Body of pancreas (tissue), 4 donors: ENCODE data around the gene FAM83E. TPM values are rescaled to one million over a fixed set of nuclear protein-coding genes. Genes with fewer than 3 reads are reported as not detected.

Source experiments
- ATAC-seq: fragments of 150-250 bp; one replicate; pipeline ENCODE4 v1.9.1; 2016
- DNase-seq, 4 donors: peaks; one replicate each; pipeline ENCODE4 v3.0.0-alpha.2; 2019
- H3K27ac ChIP-seq, 4 donors: fragments of 200-600 bp; sonication (generic); 1 replicate in 3 of 4; 2 replicates in 1 of 4; pipeline versions ENCODE4 v1.5.1 to v1.6.1; 2016 to 2019; ENCODE audit warnings: mild to moderate bottlenecking in 1 of 4, mixed read lengths in 1 of 4, moderate library complexity in 1 of 4
- H3K27me3 ChIP-seq, 2 donors: fragments of 200-600 bp; sonication (generic); one replicate each; pipeline ENCODE4 v1.6.0; 2016; ENCODE audit warnings: mild to moderate bottlenecking in 1 of 2
- H3K36me3 ChIP-seq, 2 donors: fragments of 200-600 bp; sonication (generic); replicated peaks in 1 of 2; 2 replicates each; pipeline ENCODE4 v1.5.1; 2016; ENCODE audit warnings: low read depth in 2 of 2; ENCODE audit not compliant: insufficient read depth in 1 of 2
- H3K4me1 ChIP-seq: fragments of 200-600 bp; sonication (generic); one replicate; pipeline ENCODE4 v1.6.0; 2016
- H3K4me3 ChIP-seq, 2 donors: fragments of 200-600 bp; sonication (generic); 1 replicate in 1 of 2; 2 replicates in 1 of 2; pipeline ENCODE4 v1.5.1; 2016 to 2019
- H3K9me3 ChIP-seq, 3 donors: fragments of 200-600 bp; sonication (generic); 1 replicate in 2 of 3; 2 replicates in 1 of 3; pipeline ENCODE4 v1.5.1; 2016
- CTCF ChIP-seq, 7 experiments: fragments of 450-650 bp in 4 of 7; fragments of 200-600 bp in 3 of 7; sonication (generic) in 3 of 7; IDR thresholded peaks; one replicate each; pipeline ENCODE4 v1.5.1; 2016 to 2019; ENCODE audit warnings: antibody characterized with exemption in 7 of 7
- POLR2A ChIP-seq, 3 donors: fragments of 450-650 bp; IDR thresholded peaks; one replicate each; pipeline ENCODE4 v1.6.1; 2016; ENCODE audit warnings: antibody characterized with exemption in 3 of 3, mild to moderate bottlenecking in 2 of 3
- WGBS, 2 donors: methylation state at CpG; one replicate each; pipeline ENCODE4 v1.1.5; 2017; 5-methylcytosine and 5-hydroxymethylcytosine counted together
- intact Hi-C: fragments of 100-400 bp; cut with DNase I; formaldehyde crosslinking; loops from one replicate; pipeline ENCODE4 v1.15.1; 2023
- total RNA-seq, 2 donors: library from RNA; depleted of rRNA; stranded (reverse); fragments of >200 nt; gene quantifications; one replicate each; pipeline ENCODE4 v1.1.0, GENCODE V29; 2016

FAM83E gene
- total RNA-seq, 2 donors from 2014 or later: 0.33 to 4.2 TPM

DNA sequence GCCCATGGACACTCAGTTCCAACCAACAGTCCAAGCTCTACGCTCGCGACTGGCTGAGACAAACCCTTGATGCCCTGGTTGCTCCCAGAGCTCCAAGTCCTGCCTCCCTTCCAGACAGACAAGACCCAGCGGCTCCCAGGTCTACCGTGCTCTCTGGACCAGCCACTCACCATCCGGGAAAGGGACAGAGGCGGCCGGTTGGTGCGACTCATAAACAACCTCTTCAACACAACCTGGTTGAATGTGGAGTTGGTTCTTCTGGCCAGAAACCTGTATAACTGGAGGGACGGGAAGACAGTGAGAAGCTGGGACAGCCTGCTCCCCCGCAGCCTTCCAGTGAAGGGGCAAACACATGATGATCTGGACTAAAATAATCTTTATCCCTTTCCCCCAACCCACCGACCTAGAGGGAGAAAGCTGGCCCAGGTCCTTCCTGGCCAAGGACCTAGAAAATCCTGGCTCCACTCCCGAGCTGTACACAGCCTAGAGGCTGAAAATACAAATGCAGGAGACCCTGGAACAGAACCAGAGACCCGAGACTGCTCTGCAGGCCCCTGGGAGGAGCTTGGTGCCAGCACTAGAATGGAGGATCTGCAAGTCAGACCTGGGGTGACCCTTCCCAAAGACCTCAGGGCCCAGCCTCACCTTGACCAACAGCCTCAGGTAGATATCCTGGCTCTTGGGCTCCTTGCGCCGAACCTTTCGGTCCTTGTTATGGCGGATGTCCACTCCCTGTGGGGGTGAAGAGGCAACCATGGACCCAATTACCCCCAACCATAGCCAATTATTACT lies 2.5 kb upstream of the FAM83E start:
- DNase-seq (peak in 1 of 4 donors; percentile 41), ATAC-seq (no peak)
- no peaks in the 10 kb centered on the region for H3K9me3 ChIP-seq
- TF ChIP-seq CTCF (IDR thresholded peaks at IDR 0.05): no peak
- no peak for TF ChIP-seq POLR2A (IDR thresholded peaks at IDR 0.05)
- H3K27ac ChIP-seq: peak overlapping the region in 2 of 4 donors; percentile 5 to 94
- intact Hi-C loops: no loop called here
- 42 to 52% methylated on average over 6 to 18 of the region's 18 CpGs for WGBS, 2 donors
- peaks cover 37% of the 10 kb centered on the region for H3K4me1 ChIP-seq
- H3K27me3 ChIP-seq: no peaks in the 10 kb centered on the region
- H3K4me3 ChIP-seq: no peak overlapping the region
- H3K36me3 ChIP-seq: peaks cover 12 to 16% of the 10 kb centered on the region in 2 donors

DNA sequence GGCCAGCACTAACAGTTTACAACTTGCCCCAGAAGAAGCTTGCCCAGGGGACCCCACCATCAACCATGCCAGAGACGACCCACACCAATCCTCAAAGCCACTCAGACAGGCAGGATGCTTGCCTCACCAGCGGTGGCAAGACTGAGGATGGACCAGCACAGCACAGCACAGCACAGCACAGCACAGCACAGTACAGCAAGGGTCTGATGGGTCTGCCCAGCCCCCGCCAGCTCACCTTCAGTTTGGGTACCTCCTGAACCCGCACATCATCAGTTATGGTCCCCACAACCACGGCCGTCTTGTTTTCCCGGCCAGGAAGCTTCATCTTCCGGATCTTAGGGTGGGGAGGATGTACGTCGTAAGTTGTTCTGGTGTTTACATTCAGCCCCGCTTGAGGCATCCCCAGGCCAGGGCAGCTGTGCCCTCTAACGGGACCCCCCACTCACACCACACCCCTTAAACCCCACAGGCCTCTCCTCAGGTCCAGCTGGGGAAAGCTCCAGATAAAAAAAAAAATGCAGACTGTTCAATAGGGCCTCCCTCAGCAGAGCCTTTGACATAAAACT lies 1.7 kb upstream of the FAM83E start:
- 57 to 72% methylated on average over 8 to 12 of the region's 12 CpGs for WGBS, 2 donors
- no peak for ATAC-seq
- H3K4me1 ChIP-seq: peaks cover 37% of the 10 kb centered on the region
- no peaks in the 10 kb centered on the region for H3K27me3 ChIP-seq
- no peak overlapping the region for H3K4me3 ChIP-seq
- H3K9me3 ChIP-seq: no peaks in the 10 kb centered on the region
- peak overlapping the region in 1 of 4 donors; percentile 94 for H3K27ac ChIP-seq
- intact Hi-C loops: no loop called here
- TF ChIP-seq CTCF (IDR thresholded peaks at IDR 0.05) (no peak), POLR2A (IDR thresholded peaks at IDR 0.05) (no peak)
- DNase-seq: no peak
- peaks cover 12 to 16% of the 10 kb centered on the region in 2 donors for H3K36me3 ChIP-seq

- Histone ChIP-seq H3K4me3 (no peak overlapping the region), H3K27ac (peak overlapping the region in 1 of 4 donors; percentile 25), H3K27me3 (no peaks in the 10 kb centered on the region), H3K4me1 (peaks cover 37% of the 10 kb centered on the region), H3K9me3 (no peaks in the 10 kb centered on the region), H3K36me3 (peaks cover 12 to 16% of the 10 kb centered on the region in 2 donors)
- DNase-seq: no peak
- intact Hi-C loops: no loop called here
- TF ChIP-seq POLR2A (IDR thresholded peaks at IDR 0.05): no peak
- TF ChIP-seq CTCF (IDR thresholded peaks at IDR 0.05): no peak
- no peak for ATAC-seq
- WGBS, 2 donors: 84 to 90% methylated on average over 10 to 16 of the region's 16 CpGs
Observed at GRCh38 chr19:48616041-48616436, 1.2 kb upstream of the FAM83E start.

DNA sequence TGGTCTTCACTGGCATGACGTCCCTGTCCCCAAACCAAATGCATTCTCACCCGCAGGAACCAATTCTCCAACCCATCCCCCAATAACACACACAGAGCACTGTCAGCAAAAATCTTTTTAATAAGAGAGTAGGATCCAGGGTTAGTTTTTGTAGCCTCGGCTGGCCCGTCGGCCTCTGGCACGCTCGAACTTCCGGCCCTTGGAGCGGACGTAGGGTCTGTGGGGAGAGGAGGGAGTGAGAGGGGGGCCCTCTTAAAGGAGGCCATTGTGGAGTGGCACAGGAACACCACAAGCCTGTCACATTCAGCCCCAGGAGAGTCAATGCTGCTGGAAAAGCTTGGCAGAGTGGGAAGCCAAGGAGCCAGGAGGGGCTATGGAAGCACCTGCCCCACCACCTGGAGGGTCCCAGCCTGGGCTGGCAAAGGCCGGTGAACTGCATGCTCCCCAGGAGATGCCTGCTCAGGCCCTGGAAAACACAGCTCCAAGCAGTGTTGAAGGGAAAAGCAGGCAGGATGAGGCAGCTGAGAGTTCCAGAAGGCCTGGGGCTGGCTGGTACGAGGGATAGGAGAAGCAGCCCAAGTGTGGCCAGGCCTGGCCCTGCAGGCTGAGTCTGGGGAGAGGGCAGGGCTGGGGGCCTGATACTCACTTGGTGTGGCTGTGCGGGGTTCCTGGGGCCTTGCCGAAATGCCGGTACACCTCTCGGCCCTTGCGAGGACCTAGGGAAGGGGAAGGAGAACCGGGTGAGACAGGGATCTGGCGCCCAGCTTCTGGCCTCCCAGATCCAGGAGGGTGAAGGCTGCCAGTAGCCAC lies 560 bp upstream of the FAM83E start:
- Histone ChIP-seq H3K4me3 (no peak overlapping the region), H3K36me3 (peaks cover 12 to 16% of the 10 kb centered on the region in 2 donors), H3K9me3 (no peaks in the 10 kb centered on the region), H3K27me3 (no peaks in the 10 kb centered on the region), H3K27ac (peak overlapping the region in 2 of 4 donors; percentile 26 to 71), H3K4me1 (peaks cover 37% of the 10 kb centered on the region)
- ATAC-seq (no peak), DNase-seq (no peak)
- 74 to 82% methylated on average over 5 to 17 of the region's 19 CpGs for whole genome bisulfite sequencing, 2 donors
- TF ChIP-seq CTCF (IDR thresholded peaks at IDR 0.05): no peak
- no peak for TF ChIP-seq POLR2A (IDR thresholded peaks at IDR 0.05)
- intact Hi-C loops: no loop called here
